Liver (tissue), 9 donors: ENCODE measurements around the gene OLFML2A. TPM values are rescaled to one million over a fixed set of nuclear protein-coding genes. Genes with fewer than 3 reads are reported as not detected.

Experiments used
- DNase-seq: peaks from one replicate; pipeline ENCODE4 v3.0.0-alpha.2; 2017; ENCODE audit warnings: low spot score
- H3K27ac ChIP-seq, 2 donors: one replicate each; pipeline ENCODE4 v1.7.0; 2013; ENCODE audit warnings: inconsistent platforms in 2 of 2, low read length in 2 of 2, control low read depth in 1 of 2, low read depth in 1 of 2, mild to moderate bottlenecking in 1 of 2
- H3K27me3 ChIP-seq, 4 donors: one replicate each; pipeline versions ENCODE4 v1.6.1 to v1.7.0; 2013; ENCODE audit warnings: low read length in 3 of 4, inconsistent platforms in 1 of 4, mild to moderate bottlenecking in 1 of 4, moderate library complexity in 1 of 4; ENCODE audit not compliant: control insufficient read depth in 4 of 4, insufficient read depth in 4 of 4
- H3K36me3 ChIP-seq, 4 donors: one replicate each; pipeline versions ENCODE4 v1.6.1 to v1.7.0; 2013; ENCODE audit warnings: low read length in 3 of 4, mild to moderate bottlenecking in 3 of 4, low read depth in 1 of 4, moderate library complexity in 1 of 4; ENCODE audit not compliant: control insufficient read depth in 4 of 4, insufficient read depth in 3 of 4
- H3K4me1 ChIP-seq, 4 donors: one replicate each; pipeline versions ENCODE4 v1.6.1 to v1.7.0; 2013; ENCODE audit warnings: low read length in 3 of 4, mild to moderate bottlenecking in 3 of 4, moderate library complexity in 1 of 4; ENCODE audit not compliant: control insufficient read depth in 4 of 4, insufficient read depth in 4 of 4
- H3K4me3 ChIP-seq, 3 donors: one replicate each; pipeline versions ENCODE4 v1.6.1 to v1.7.0; 2013; ENCODE audit warnings: low read length in 3 of 3, control low read depth in 1 of 3, low read depth in 1 of 3, mild to moderate bottlenecking in 1 of 3
- H3K9ac ChIP-seq, 2 donors: one replicate each; pipeline ENCODE4 v1.7.0; 2013; ENCODE audit warnings: low read length in 2 of 2, mild to moderate bottlenecking in 2 of 2, moderate library complexity in 2 of 2, control low read depth in 1 of 2, low read depth in 1 of 2
- H3K9me3 ChIP-seq, 4 donors: one replicate each; pipeline versions ENCODE4 v1.6.1 to v1.7.0; 2013; ENCODE audit warnings: low read length in 3 of 4; ENCODE audit not compliant: control insufficient read depth in 4 of 4
- CTCF ChIP-seq: fragments of 150-350 bp; IDR thresholded peaks from 2 replicates; pipeline ENCODE4 v1.5.1; 2017; ENCODE audit warnings: improper control_type of control experiment, low read depth, low read length; ENCODE audit not compliant: missing input control
- EGR1 ChIP-seq, 2 donors: IDR thresholded peaks; 2 replicates each; pipeline ENCODE4 v1.6.1; 2016 to 2018; ENCODE audit warnings: antibody characterized with exemption in 2 of 2, low read depth in 2 of 2
- FOXA1 ChIP-seq: IDR thresholded peaks from 2 replicates; pipeline ENCODE4 v1.6.1; 2016; ENCODE audit warnings: antibody characterized with exemption
- JUND ChIP-seq, 2 donors: IDR thresholded peaks; 2 replicates each; pipeline ENCODE4 v1.6.1; 2016; ENCODE audit warnings: antibody characterized with exemption in 2 of 2
- NR2F2 ChIP-seq: IDR thresholded peaks from 2 replicates; pipeline ENCODE4 v1.6.1; 2016; ENCODE audit warnings: antibody characterized with exemption
- RAD21 ChIP-seq, 2 donors: IDR thresholded peaks; 2 replicates each; pipeline ENCODE4 v1.6.1; 2016; ENCODE audit warnings: antibody characterized with exemption in 2 of 2, mild to moderate bottlenecking in 2 of 2
- REST ChIP-seq: IDR thresholded peaks from 2 replicates; pipeline ENCODE4 v1.6.1; 2016; ENCODE audit warnings: antibody characterized with exemption, mild to moderate bottlenecking
- RXRA ChIP-seq, 2 donors: IDR thresholded peaks; 2 replicates each; pipeline ENCODE4 v1.6.1; 2017 to 2018; ENCODE audit warnings: antibody characterized with exemption in 2 of 2, mild to moderate bottlenecking in 1 of 2
- WGBS: extraction: QIAGEN DNeasy Blood & Tissue Kit; methylation state at CpG from one replicate; pipeline ENCODE4 v1.1.7; 2013; 5-methylcytosine and 5-hydroxymethylcytosine counted together
- polyA plus RNA-seq, 2 donors: library from polyadenylated mRNA; stranded (reverse) in 1 of 2; unstranded in 1 of 2; fragments of 200-250 nt in 1 of 2; fragments of >200 nt in 1 of 2; fragmentation: Nextera tagmentation in 1 of 2; extraction: Ambion mirVana in 1 of 2; gene quantifications; one replicate each; pipeline versions ENCODE4 v1.2.1 to v1.2.3, GENCODE V29; 2013 to 2015
- total RNA-seq, 2 donors: library from RNA; depleted of rRNA; stranded (reverse); fragments of >200 nt; gene quantifications; one replicate each; pipeline ENCODE4 v1.2.3, GENCODE V29; 2014
- TF ChIP-seq, protein P1 (sequence below): IDR thresholded peaks from 2 replicates; pipeline ENCODE4 v1.6.1; 2016; ENCODE audit warnings: antibody characterized with exemption
- donor health status: healthy.
- donor health status: healthy.
- donor health status: healthy.
- donor health status: healthy.
- donor health status: healthy.

OLFML2A gene
- total and polyA plus RNA-seq, 4 donors = 0.15 to 1.1 (median 0.53) TPM

GRCh38 chr9:124793015-124793541 lies 16.1 kb downstream of the OLFML2A start:
- H3K4me1 ChIP-seq = no peaks in the 10 kb centered on the region
- no peak for DNase-seq
- H3K27me3 ChIP-seq = no peaks in the 10 kb centered on the region
- H3K4me3 ChIP-seq = no peak overlapping the region
- no peak overlapping the region for H3K9ac ChIP-seq
- TF ChIP-seq, protein P1, sequence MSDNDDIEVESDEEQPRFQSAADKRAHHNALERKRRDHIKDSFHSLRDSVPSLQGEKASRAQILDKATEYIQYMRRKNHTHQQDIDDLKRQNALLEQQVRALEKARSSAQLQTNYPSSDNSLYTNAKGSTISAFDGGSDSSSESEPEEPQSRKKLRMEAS = no peak
- no peak for TF ChIP-seq EGR1 (IDR thresholded peaks at IDR 0.05; ENCODE audit: low read depth in 2 of 2)
- no peaks in the 10 kb centered on the region for H3K9me3 ChIP-seq
- H3K27ac ChIP-seq = no peak overlapping the region
- WGBS = 87% methylated on average over 9 of the region's 9 CpGs
- no peaks in the 10 kb centered on the region for H3K36me3 ChIP-seq

DNA sequence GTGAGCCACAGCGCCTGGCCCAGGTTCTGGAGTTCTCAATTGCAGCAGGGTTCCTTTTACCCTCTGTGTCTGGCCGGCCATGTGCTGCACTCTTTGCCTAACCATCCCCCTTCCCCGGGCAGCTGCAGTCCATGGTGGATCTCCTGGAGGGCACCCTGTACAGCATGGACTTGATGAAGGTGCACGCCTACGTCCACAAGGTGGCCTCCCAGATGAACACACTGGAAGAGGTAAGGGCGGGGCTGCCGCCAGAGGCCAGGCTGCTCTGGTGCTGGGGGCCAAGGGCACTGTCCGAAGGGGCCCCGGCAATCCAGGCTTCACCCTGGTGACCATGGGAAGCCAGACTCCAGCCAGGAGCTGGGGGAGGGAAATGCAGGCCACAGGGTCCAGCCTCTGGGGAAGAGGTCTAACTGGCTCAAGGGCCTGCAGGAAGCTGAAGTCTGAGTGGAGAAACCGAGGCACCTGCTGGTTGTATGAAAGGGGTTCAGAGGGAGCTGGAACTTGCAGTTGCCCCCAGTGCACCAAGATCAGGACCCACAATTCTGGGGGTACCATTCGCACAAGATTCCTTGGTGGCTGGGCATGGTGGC lies 18.1 kb downstream of the OLFML2A start:
- Histone ChIP-seq H3K4me1 (no peaks in the 10 kb centered on the region), H3K27ac (no peak overlapping the region), H3K36me3 (no peaks in the 10 kb centered on the region), H3K4me3 (no peak overlapping the region), H3K9ac (no peak overlapping the region), H3K9me3 (no peaks in the 10 kb centered on the region), H3K27me3 (no peaks in the 10 kb centered on the region)
- no peak for DNase-seq
- 76% methylated on average over 11 of the region's 11 CpGs for WGBS
- TF ChIP-seq CTCF (peak; percentile 11), RAD21 (IDR thresholded peaks at IDR 0.05) (peak in 1 of 2 donors; percentile 28), REST (no peak)

GRCh38 chr9:124795881-124796431 lies 19.0 kb downstream of the OLFML2A start:
- Histone ChIP-seq H3K4me1 (no peaks in the 10 kb centered on the region), H3K36me3 (no peaks in the 10 kb centered on the region), H3K9ac (no peak overlapping the region), H3K9me3 (no peaks in the 10 kb centered on the region), H3K27me3 (no peaks in the 10 kb centered on the region), H3K4me3 (no peak overlapping the region), H3K27ac (no peak overlapping the region)
- no peak for DNase-seq
- TF ChIP-seq JUND (IDR thresholded peaks at IDR 0.05) = no peak
- peak; percentile 31 for TF ChIP-seq NR2F2
- no peak for TF ChIP-seq FOXA1
- TF ChIP-seq RXRA (IDR thresholded peaks at IDR 0.05) = no peak
- WGBS = 67% methylated on average over 9 of the region's 9 CpGs
